HepG2 (cell line): ENCODE results near the gene VSIG2. TPM values are rescaled to one million over a fixed set of nuclear protein-coding genes. Genes with fewer than 3 reads are reported as not detected.

Source experiments
- BCL6 ChIP-seq: IDR thresholded peaks from 2 replicates; pipeline ENCODE4 v1.6.1; 2016; ENCODE audit warnings: missing genetic modification reagents, missing compliant biosample characterization
- CEBPG ChIP-seq: IDR thresholded peaks from 2 replicates; pipeline ENCODE4 v1.6.1; 2016
- CREB3 ChIP-seq: sonication (generic); formaldehyde crosslinking; IDR thresholded peaks from 2 replicates; pipeline ENCODE4 v1.5.0; 2020; ENCODE audit warnings: missing genetic modification reagents
- KLF15 ChIP-seq: sonication (generic); formaldehyde crosslinking; IDR thresholded peaks from 2 replicates; pipeline ENCODE4 v1.8.1; 2023; ENCODE audit warnings: borderline replicate concordance, mild to moderate bottlenecking, inconsistent platforms, missing genetic modification reagents, mixed read lengths
- MTF2 ChIP-seq: sonication (generic); formaldehyde crosslinking; IDR thresholded peaks from 2 replicates; pipeline ENCODE4 v1.5.0; 2020; ENCODE audit warnings: missing genetic modification reagents, borderline replicate concordance
- MXD3 ChIP-seq: IDR thresholded peaks from 2 replicates; pipeline ENCODE4 v1.6.1; 2016; ENCODE audit warnings: mild to moderate bottlenecking, missing biosample characterization, missing genetic modification reagents
- NFKB2 ChIP-seq: sonication (generic); formaldehyde crosslinking; IDR thresholded peaks from 2 replicates; pipeline ENCODE4 v1.4.0; 2020; ENCODE audit warnings: missing genetic modification reagents, borderline replicate concordance
- NR2F1 ChIP-seq, 2 experiments: fragments of 450-650 bp in 1 of 2; formaldehyde crosslinking in 1 of 2; IDR thresholded peaks; 2 replicates each; pipeline versions ENCODE4 v1.5.0 to v1.6.1; 2016 to 2020; ENCODE audit warnings: mild to moderate bottlenecking in 1 of 2, missing compliant biosample characterization in 1 of 2, missing genetic modification reagents in 1 of 2, moderate library complexity in 1 of 2
- NRL ChIP-seq: sonication (generic); formaldehyde crosslinking; IDR thresholded peaks from 2 replicates; pipeline ENCODE4 v1.5.0; 2020; ENCODE audit warnings: missing genetic modification reagents, mild to moderate bottlenecking, moderate library complexity, borderline replicate concordance
- ZBTB40 ChIP-seq, 2 experiments: fragments of 450-650 bp in 1 of 2; sonication (generic) in 1 of 2; formaldehyde crosslinking in 1 of 2; IDR thresholded peaks; 2 replicates each; pipeline versions ENCODE4 v1.6.1 to v1.8.0; 2016 to 2022; ENCODE audit warnings: antibody characterized with exemption in 1 of 2, mild to moderate bottlenecking in 1 of 2, missing genetic modification reagents in 1 of 2
- ZNF317 ChIP-seq: sonication (generic); formaldehyde crosslinking; IDR thresholded peaks from 2 replicates; pipeline ENCODE4 v1.5.0; 2020; ENCODE audit warnings: mild to moderate bottlenecking, missing genetic modification reagents
- ZNF333 ChIP-seq: sonication (generic); formaldehyde crosslinking; IDR thresholded peaks from 2 replicates; pipeline ENCODE4 v1.4.0; 2020; ENCODE audit warnings: mild to moderate bottlenecking, missing genetic modification reagents, borderline replicate concordance
- ZNF414 ChIP-seq: sonication (generic); formaldehyde crosslinking; IDR thresholded peaks from 2 replicates; pipeline ENCODE4 v1.5.0; 2020; ENCODE audit warnings: missing genetic modification reagents
- ZNF766 ChIP-seq: sonication (generic); formaldehyde crosslinking; IDR thresholded peaks from 2 replicates; pipeline ENCODE4 v1.5.0; 2020; ENCODE audit warnings: missing genetic modification reagents, borderline replicate concordance
- ZNF883 ChIP-seq: sonication (generic); formaldehyde crosslinking; IDR thresholded peaks from 2 replicates; pipeline ENCODE4 v1.5.1; 2020; ENCODE audit warnings: mild to moderate bottlenecking, missing genetic modification reagents; ENCODE audit errors: not compliant biosample characterization
- ZSCAN29 ChIP-seq: sonication (generic); formaldehyde crosslinking; conservative IDR thresholded peaks from 2 replicates; pipeline ENCODE4 v1.4.0; 2020; ENCODE audit warnings: mild to moderate bottlenecking, missing genetic modification reagents
- polyA plus RNA-seq, 8 experiments: library from polyadenylated mRNA; depleted of rRNA in 3 of 8; stranded (reverse) in 7 of 8; unstranded in 1 of 8; fragments of >200 nt; fragmentation: Illumina TruSeq in 4 of 8; extraction: Trizol in 4 of 8; gene quantifications; 2 replicates each; pipeline versions ENCODE4 v1.2.1 to v1.2.3, GENCODE V29; 2011 to 2016; ENCODE audit warnings: low read depth in 4 of 8, missing spikeins in 1 of 8, mixed read lengths in 1 of 8; ENCODE audit not compliant: insufficient read depth in 1 of 8
- total RNA-seq, 5 experiments: library from RNA; depleted of rRNA; stranded (reverse); fragments of >200 nt; fragmentation: Illumina TruSeq; extraction: Trizol; gene quantifications; 2 replicates each; pipeline ENCODE4 v1.2.3, GENCODE V29; 2016; ENCODE audit warnings: low read depth in 1 of 5

Gene VSIG2
- total and polyA plus RNA-seq, 2 of the 13 experiments (the other 11 are each of a cell fraction or from before 2014, with no cell fraction given): 0.80 to 2.7 TPM

- TF ChIP-seq ZBTB40 (IDR thresholded peaks at IDR 0.05) (no peak), ZBTB40 (CRISPR knock-in tag; IDR thresholded peaks at IDR 0.05) (peak; percentile 31; the same call in 1 of the 2 replicates), BCL6 (CRISPR knock-in tag) (0 out of 2 replicates have a peak, but pooled peaks have one; percentile 16), ZNF883 (CRISPR knock-in tag) (no peak), NRL (CRISPR knock-in tag) (peak; percentile 58; the same call in 1 of the 2 replicates), ZNF414 (CRISPR knock-in tag) (no peak), ZNF766 (CRISPR knock-in tag) (0 out of 2 replicates have a peak, but pooled peaks have one; percentile 59), NR2F1 (CRISPR knock-in tag; IDR thresholded peaks at IDR 0.05) (no peak), NFKB2 (CRISPR knock-in tag) (peak; percentile 97), MXD3 (CRISPR knock-in tag) (peak; percentile 94), ZNF333 (no peak), CEBPG (CRISPR knock-in tag) (no peak), ZSCAN29 (CRISPR knock-in tag) (no peak), CREB3 (CRISPR knock-in tag) (0 out of 2 replicates have a peak, but pooled peaks have one; percentile 49), KLF15 (CRISPR knock-in tag) (0 out of 2 replicates have a peak, but pooled peaks have one; percentile 44), MTF2 (CRISPR knock-in tag) (no peak), ZNF317 (no peak)
Measured at GRCh38 chr11:124759266-124760204, 7.5 kb upstream of the VSIG2 start (continued).
